IMR-90 (cell line): Measurements from ENCODE around the gene ATP10A. TPM values are rescaled to one million over a fixed set of nuclear protein-coding genes. Genes with fewer than 3 reads are reported as not detected.
A peak's percentile ranks its signal among the peaks of the same experiment; 100 is the strongest.

Experiments used
- ATAC-seq: fragments of 200-7000 bp; cut with Tn5 transposase; 2 replicates; pipeline ENCODE4 v1.9.1; 2020; ENCODE audit warnings: low read depth, mild to moderate bottlenecking, moderate library complexity
- BruUV-seq: library from RNA; stranded (reverse); fragments of 400-500 nt; replicated peaks from 2 replicates; lab custom pipeline; 2021; lab: Mats Ljungman, UMichigan
- CTCF ChIA-PET: fragments of 300-600 bp; formaldehyde crosslinking; extraction: SDS; loops from one replicate; lab custom pipeline; 2021; ENCODE audit warnings: antibody characterized with exemption; lab: Yijun Ruan, JAX
- POLR2A ChIA-PET: fragments of 300-600 bp; sonication (Branson Sonifier 250); formaldehyde crosslinking; loops from one replicate; lab custom pipeline; 2022; ENCODE audit warnings: antibody characterized with exemption; ENCODE audit not compliant: unreplicated experiment; lab: Charles Lee
- DNase-seq: peaks from one replicate; pipeline ENCODE4 v3.0.0; 2013
- H2AFZ ChIP-seq: replicated peaks from 2 replicates; pipeline ENCODE3; 2013; ENCODE audit warnings: low read length, mild to moderate bottlenecking; ENCODE audit not compliant: poor library complexity
- H2AK5ac ChIP-seq: 2 replicates; pipeline ENCODE4 v1.6.1; 2013; ENCODE audit warnings: low read depth, low read length, inconsistent platforms
- H2AK9ac ChIP-seq: replicated peaks from 2 replicates; pipeline ENCODE3; 2013; ENCODE audit warnings: mild to moderate bottlenecking, low read depth, low read length, moderate library complexity; ENCODE audit not compliant: poor library complexity
- H2BK120ac ChIP-seq: 2 replicates; pipeline ENCODE4 v1.6.1; 2013; ENCODE audit warnings: low read depth, low read length, inconsistent platforms
- H2BK15ac ChIP-seq: 3 replicates; pipeline ENCODE4 v1.6.1; 2013; ENCODE audit warnings: low read depth, low read length, inconsistent platforms
- H2BK20ac ChIP-seq: 2 replicates; pipeline ENCODE4 v1.6.1; 2013; ENCODE audit warnings: low read depth, mild to moderate bottlenecking, inconsistent platforms, low read length, moderate library complexity
- H2BK5ac ChIP-seq: 2 replicates; pipeline ENCODE4 v1.6.1; 2013; ENCODE audit warnings: mild to moderate bottlenecking, low read depth, low read length, inconsistent platforms; ENCODE audit not compliant: poor library complexity, severe bottlenecking
- H3K14ac ChIP-seq: replicated peaks from 2 replicates; pipeline ENCODE4 v1.6.1; 2013; ENCODE audit warnings: low read depth, low read length, inconsistent platforms
- H3K18ac ChIP-seq: 2 replicates; pipeline ENCODE4 v1.6.1; 2013; ENCODE audit warnings: low read depth, low read length, control low read depth
- H3K23ac ChIP-seq: 2 replicates; pipeline ENCODE4 v1.6.1; 2013; ENCODE audit warnings: low read depth, low read length, inconsistent platforms
- H3K27ac ChIP-seq: 2 replicates; pipeline ENCODE4 v1.5.1; 2013; ENCODE audit warnings: mild to moderate bottlenecking, control low read depth, low read length; ENCODE audit not compliant: insufficient read depth
- H3K27me3 ChIP-seq: 2 replicates; pipeline ENCODE4 v1.6.1; 2013; ENCODE audit warnings: low read length; ENCODE audit not compliant: control insufficient read depth, insufficient read depth
- H3K36me3 ChIP-seq: 2 replicates; pipeline ENCODE4 v1.6.1; 2013; ENCODE audit warnings: low read length, mixed read lengths; ENCODE audit not compliant: control insufficient read depth, insufficient read depth
- H3K4ac ChIP-seq: 2 replicates; pipeline ENCODE4 v1.6.1; 2013; ENCODE audit warnings: low read depth, low read length, inconsistent platforms
- H3K4me1 ChIP-seq: 2 replicates; pipeline ENCODE4 v1.6.1; 2013; ENCODE audit warnings: low read length, mixed read lengths; ENCODE audit not compliant: control insufficient read depth, insufficient read depth
- H3K4me2 ChIP-seq: 2 replicates; pipeline ENCODE4 v1.6.1; 2013; ENCODE audit warnings: low read depth, mild to moderate bottlenecking, control low read depth, low read length, moderate library complexity
- H3K4me3 ChIP-seq: 2 replicates; pipeline ENCODE4 v1.5.1; 2013; ENCODE audit warnings: low read depth, mild to moderate bottlenecking, control low read depth, low read length, moderate library complexity; ENCODE audit not compliant: insufficient read depth
- H3K56ac ChIP-seq: 2 replicates; pipeline ENCODE4 v1.6.1; 2013; ENCODE audit warnings: low read length, inconsistent platforms; ENCODE audit not compliant: insufficient read depth; ENCODE audit errors: extremely low read depth
- H3K79me1 ChIP-seq, 2 experiments: 2 replicates each; pipeline ENCODE4 v1.6.1; 2013; ENCODE audit warnings: low read length in 2 of 2, inconsistent platforms in 1 of 2, low read depth in 1 of 2
- H3K9ac ChIP-seq: 2 replicates; pipeline ENCODE4 v1.6.1; 2013; ENCODE audit warnings: low read depth, low read length, control low read depth
- H3K9me1 ChIP-seq: 2 replicates; pipeline ENCODE4 v1.6.1; 2013; ENCODE audit warnings: low read length, inconsistent platforms; ENCODE audit not compliant: insufficient read depth
- H3K9me3 ChIP-seq: 2 replicates; pipeline ENCODE4 v1.6.1; 2013; ENCODE audit warnings: low read length; ENCODE audit not compliant: control insufficient read depth, insufficient read depth
- H4K20me1 ChIP-seq: 2 replicates; pipeline ENCODE4 v1.6.1; 2013; ENCODE audit warnings: low read length, inconsistent platforms; ENCODE audit not compliant: insufficient read depth
- H4K5ac ChIP-seq: 2 replicates; pipeline ENCODE4 v1.6.1; 2013; ENCODE audit warnings: mild to moderate bottlenecking, low read depth, low read length, control low read depth
- H4K8ac ChIP-seq, 2 experiments: 2 replicates each; pipeline ENCODE4 v1.6.1; 2013; ENCODE audit warnings: low read depth in 2 of 2, low read length in 2 of 2, control low read depth in 1 of 2, inconsistent platforms in 1 of 2
- H4K91ac ChIP-seq: 2 replicates; pipeline ENCODE4 v1.6.1; 2013; ENCODE audit warnings: low read depth, low read length, inconsistent platforms; ENCODE audit not compliant: insufficient read depth
- CHD1 ChIP-seq: IDR thresholded peaks from 2 replicates; pipeline ENCODE4 v1.6.1; 2012; ENCODE audit warnings: low read depth, low read length, improper control_type of control experiment
- FOS ChIP-seq: fragments of 150-350 bp; IDR thresholded peaks from 2 replicates; pipeline ENCODE4 v1.6.1; 2016; ENCODE audit warnings: low read depth, low read length
- MAFK ChIP-seq: IDR thresholded peaks from 2 replicates; pipeline ENCODE4 v1.6.1; 2012; ENCODE audit warnings: low read depth, low read length, improper control_type of control experiment
- MAZ ChIP-seq: IDR thresholded peaks from 2 replicates; pipeline ENCODE4 v1.6.1; 2012; ENCODE audit warnings: low read depth, mild to moderate bottlenecking, low read length, improper control_type of control experiment, moderate library complexity, borderline replicate concordance
- MXI1 ChIP-seq: IDR thresholded peaks from 2 replicates; pipeline ENCODE4 v1.6.1; 2012; ENCODE audit warnings: low read depth, mild to moderate bottlenecking, low read length, moderate library complexity, borderline replicate concordance
- POLR2A ChIP-seq: IDR thresholded peaks from 2 replicates; pipeline ENCODE4 v1.6.1; 2012; ENCODE audit warnings: mild to moderate bottlenecking, low read depth, low read length
- RAD21 ChIP-seq: IDR thresholded peaks from 2 replicates; pipeline ENCODE4 v1.6.1; 2012; ENCODE audit warnings: low read length, improper control_type of control experiment
- SMC3 ChIP-seq: fragments of 150-350 bp; IDR thresholded peaks from 2 replicates; pipeline ENCODE4 v1.6.1; 2016; ENCODE audit warnings: low read depth, mild to moderate bottlenecking, antibody characterized with exemption, low read length, moderate library complexity
- USF2 ChIP-seq: fragments of 150-350 bp; IDR thresholded peaks from 2 replicates; pipeline ENCODE4 v1.6.1; 2017; ENCODE audit warnings: mild to moderate bottlenecking, antibody characterized with exemption, low read length, low read depth
- WGBS, 2 experiments: methylation state at CpG; one replicate each; pipeline versions ENCODE4 v1.1.5 to v1.1.7; 2013; ENCODE audit warnings: missing lambda C conversion rate in 2 of 2; ENCODE audit not compliant: insufficient read length in 1 of 2; ENCODE audit errors: extremely low coverage in 2 of 2; 5-methylcytosine and 5-hydroxymethylcytosine counted together
- dilution Hi-C: fragments of 300-500 bp; cut with HindIII; formaldehyde crosslinking; loops from one replicate; pipeline ENCODE4 v1.14.3; 2018; ENCODE audit warnings: low sequenced_read_pairs; ENCODE audit not compliant: unreplicated experiment
- in situ Hi-C: fragments of 300-500 bp; cut with MboI; formaldehyde crosslinking; loops from 3 replicates; pipeline ENCODE4 v1.14.3; 2019; ENCODE audit warnings: low sequenced_read_pairs, inconsistent platforms, mixed read lengths
- intact Hi-C: fragments of 100-400 bp; cut with micrococcal nuclease; formaldehyde crosslinking; loops from 2 replicates; pipeline ENCODE4 v1.10.0; 2022
- polyA plus RNA-seq, 3 experiments: library from polyadenylated mRNA; depleted of rRNA; stranded (reverse); fragments of >200 nt; gene quantifications; 2 replicates each; pipeline ENCODE4 v1.2.3, GENCODE V29; 2012; ENCODE audit warnings: low replicate concordance in 1 of 3
- total RNA-seq: library from RNA; depleted of rRNA; stranded (reverse); fragments of >200 nt; gene quantifications from 2 replicates; pipeline ENCODE4 v1.2.3, GENCODE V29; 2012

The ATP10A gene
- total and polyA plus RNA-seq, 2 of the 4 experiments (the other 2 are of a cell fraction) = 13.8 to 16.0 TPM

GRCh38 chr15:25800761-25801515, 62.2 kb downstream of the ATP10A start (continued):
- TF ChIP-seq MAFK = no peak

- Histone ChIP-seq H3K9ac (no peak overlapping the region), H3K4me1 (peaks cover 13% of the 10 kb centered on the region), H2BK5ac (no peak overlapping the region), H2AK5ac (no peak overlapping the region), H3K56ac (no peak overlapping the region), H4K5ac (no peak overlapping the region), H2BK120ac (no peak overlapping the region), H4K91ac (no peak overlapping the region), H3K36me3 (peaks cover 4% of the 10 kb centered on the region; the same call in 1 of the 2 replicates), H3K4ac (no peak overlapping the region), H3K14ac (no peak overlapping the region; the same call in 1 of the 2 replicates), H3K9me3 (no peaks in the 10 kb centered on the region), H2BK15ac (no peak overlapping the region), H3K4me2 (no peak overlapping the region), H2AK9ac (no peak overlapping the region), H3K27ac (no peak overlapping the region), H4K20me1 (peaks cover 6% of the 10 kb centered on the region; the same call in 1 of the 2 replicates), H3K79me1 (peaks cover 26 to 71% of the 10 kb centered on the region in 2 experiments), H3K4me3 (no peak overlapping the region), H4K8ac (no peak overlapping the region), H2BK20ac (no peak overlapping the region), H3K9me1 (peaks cover 22% of the 10 kb centered on the region), H2AFZ (peak overlapping the region; percentile 27), H3K27me3 (no peaks in the 10 kb centered on the region), H3K18ac (no peak overlapping the region), H3K23ac (no peak overlapping the region)
- in situ Hi-C loops (no loop called here), dilution Hi-C loops (no loop called here), intact Hi-C loops (no loop called here)
- POLR2A ChIA-PET = no interaction called here
- 91% methylated on average over 7 of the region's 19 CpGs; no CpG with 5 or more reads in 1 of the 2 experiments for WGBS, 2 experiments
- ATAC-seq = no peak
- CTCF ChIA-PET = interaction anchor here (0.6 kb wide), 1 partner anchor 140 kb away, joined by 3 read pairs; no protein-coding TSS in a partner anchor
- BruUV-seq = no TSS peak
- no peak for DNase-seq
- TF ChIP-seq MAZ (no peak), POLR2A (no peak), RAD21 (no peak), MAFK (no peak), USF2 (no peak), SMC3 (no peak), CHD1 (no peak), FOS (no peak), MXI1 (no peak)
Measured at GRCh38 chr15:25799906-25800700, 63.0 kb downstream of the ATP10A start.
